Endothelial cell of umbilical vein (primary cell): ENCODE data around the gene RHOB. TPM values are rescaled to one million over a fixed set of nuclear protein-coding genes. Genes with fewer than 3 reads are reported as not detected.

Experiments
- BruUV-seq: library from RNA; stranded (reverse); fragments of 400-500 nt; replicated peaks from 2 replicates; lab custom pipeline; 2021; lab: Mats Ljungman, UMichigan
- CTCF ChIA-PET: fragments of 300-600, 350-600 bp; sonication (Branson Sonifier 250); formaldehyde crosslinking; loops from one replicate; lab custom pipeline; 2021; ENCODE audit warnings: antibody characterized with exemption, inconsistent platforms; lab: Charles Lee
- POLR2A ChIA-PET: fragments of 300-600, 350-600 bp; sonication (Branson Sonifier 250); formaldehyde crosslinking; loops from one replicate; lab custom pipeline; 2021; ENCODE audit warnings: antibody characterized with exemption, inconsistent platforms; lab: Charles Lee
- DNase-seq: peaks from one replicate; pipeline ENCODE4 v3.0.0-alpha.2; 2011; ENCODE audit warnings: low read depth, low spot score
- FAIRE-seq: peaks from 2 replicates; lab custom pipeline; 2011; peaks lifted over from hg19 to GRCh38; lab: Jason Lieb, UNC
- H2AFZ ChIP-seq: 2 replicates; pipeline ENCODE4 v1.6.0; 2012; ENCODE audit warnings: low read depth, low read length, control low read depth, inconsistent platforms
- H3K27ac ChIP-seq: 2 replicates; pipeline ENCODE4 v1.5.1; 2011; ENCODE audit warnings: low read depth, mild to moderate bottlenecking, control low read depth, low read length, moderate library complexity; ENCODE audit not compliant: insufficient read depth
- H3K27me3 ChIP-seq, 2 experiments: 2 replicates each; pipeline versions ENCODE4 v1.6.0 to v1.6.1; 2011; ENCODE audit warnings: low read length in 2 of 2, mixed read lengths in 1 of 2; ENCODE audit not compliant: control insufficient read depth in 2 of 2, insufficient read depth in 2 of 2
- H3K36me3 ChIP-seq, 2 experiments: 2 replicates in 1 of 2; 3 replicates in 1 of 2; pipeline ENCODE4 v1.5.1; 2011; ENCODE audit warnings: low read length in 2 of 2, mild to moderate bottlenecking in 1 of 2, moderate library complexity in 1 of 2; ENCODE audit not compliant: control insufficient read depth in 2 of 2, insufficient read depth in 2 of 2; ENCODE audit errors: extremely low read depth in 1 of 2
- H3K4me1 ChIP-seq: 3 replicates; pipeline ENCODE4 v1.5.1; 2011; ENCODE audit warnings: mild to moderate bottlenecking, low read length; ENCODE audit not compliant: control insufficient read depth, insufficient read depth; ENCODE audit errors: extremely low read depth
- H3K4me2 ChIP-seq: 2 replicates; pipeline ENCODE4 v1.6.1; 2011; ENCODE audit warnings: low read length, control low read depth, mixed read lengths; ENCODE audit not compliant: insufficient read depth
- H3K4me3 ChIP-seq, 3 experiments: fragments of 200-600 bp in 1 of 3; sonication (generic), shearing (Covaris generic) in 1 of 3; replicated peaks in 1 of 3; 2 replicates each; pipeline ENCODE4 v1.5.1; 2011 to 2016; ENCODE audit warnings: control low read depth in 3 of 3, low read length in 3 of 3, mild to moderate bottlenecking in 2 of 3, inconsistent platforms in 1 of 3, low read depth in 1 of 3, moderate library complexity in 1 of 3; ENCODE audit not compliant: insufficient read depth in 1 of 3
- H3K79me2 ChIP-seq: 2 replicates; pipeline ENCODE4 v1.6.0; 2012; ENCODE audit warnings: low read length, inconsistent platforms; ENCODE audit not compliant: control insufficient read depth, insufficient read depth
- H3K9ac ChIP-seq: replicated peaks from 2 replicates; pipeline ENCODE3; 2011; ENCODE audit warnings: low read length, control low read depth; ENCODE audit not compliant: insufficient read depth; ENCODE audit errors: extremely low read depth
- H3K9me1 ChIP-seq: replicated peaks from 3 replicates; pipeline ENCODE4 v1.6.0; 2011; ENCODE audit warnings: mild to moderate bottlenecking, low read length; ENCODE audit not compliant: control insufficient read depth, insufficient read depth; ENCODE audit errors: extremely low read depth
- H3K9me3 ChIP-seq: replicated peaks from 2 replicates; pipeline ENCODE4 v1.5.1; 2012; ENCODE audit warnings: low read length, inconsistent platforms; ENCODE audit not compliant: control insufficient read depth, insufficient read depth
- H4K20me1 ChIP-seq: replicated peaks from 2 replicates; pipeline ENCODE3; 2011; ENCODE audit warnings: mild to moderate bottlenecking, low read length; ENCODE audit not compliant: control insufficient read depth, insufficient read depth; ENCODE audit errors: extremely low read depth
- EZH2 ChIP-seq: IDR thresholded peaks from 2 replicates; pipeline ENCODE4 v1.6.1; 2012; ENCODE audit warnings: borderline replicate concordance, low read depth, mild to moderate bottlenecking, moderate library complexity, low read length, inconsistent platforms; ENCODE audit not compliant: severe bottlenecking
- FOS ChIP-seq: IDR thresholded peaks from 2 replicates; pipeline ENCODE4 v1.6.1; 2011; ENCODE audit warnings: mild to moderate bottlenecking, low read length, moderate library complexity, borderline replicate concordance; ENCODE audit not compliant: insufficient read depth
- GATA2 ChIP-seq: IDR thresholded peaks from 2 replicates; pipeline ENCODE4 v1.7.0; 2011; ENCODE audit warnings: low read depth, mild to moderate bottlenecking, moderate library complexity, mixed read lengths, low read length; ENCODE audit not compliant: insufficient read length, insufficient read depth
- JUN ChIP-seq: IDR thresholded peaks from 2 replicates; pipeline ENCODE4 v1.6.1; 2011; ENCODE audit warnings: borderline replicate concordance, low read depth; ENCODE audit not compliant: insufficient read length, insufficient read depth
- MYC ChIP-seq: IDR thresholded peaks from one replicate; pipeline ENCODE4 v1.6.1; 2011; ENCODE audit warnings: mild to moderate bottlenecking, low read depth, low read length
- POLR2A ChIP-seq: IDR thresholded peaks from 2 replicates; pipeline ENCODE4 v1.6.1; 2012; ENCODE audit warnings: low read depth, mild to moderate bottlenecking, control low read depth, low read length
- POLR2AphosphoS5 ChIP-seq: IDR thresholded peaks from 2 replicates; pipeline ENCODE4 v1.6.1; 2012; ENCODE audit warnings: low read depth, mild to moderate bottlenecking, control low read depth, low read length, moderate library complexity; ENCODE audit not compliant: insufficient read depth
- dilution Hi-C: fragments of 300-500 bp; cut with MboI; formaldehyde crosslinking; loops from one replicate; pipeline ENCODE4 v1.15.0; 2019; ENCODE audit warnings: low sequenced_read_pairs; ENCODE audit not compliant: extremely low pct_ligation_motif_present
- intact Hi-C: fragments of 100-400 bp; cut with micrococcal nuclease; formaldehyde crosslinking; loops from one replicate; pipeline ENCODE4 v1.10.0; 2022
- polyA plus RNA-seq, 4 experiments: library from polyadenylated mRNA; depleted of rRNA in 3 of 4; stranded (reverse) in 3 of 4; unstranded in 1 of 4; fragments of >200 nt; gene quantifications; 2 replicates each; pipeline versions ENCODE4 v1.2.1 to v1.2.3, GENCODE V29; 2011 to 2012; ENCODE audit warnings: missing spikeins in 1 of 4
- total RNA-seq: library from RNA; stranded (reverse); gene quantifications from 2 replicates; pipeline ENCODE4 v1.2.3, GENCODE V29; 2021
- TF ChIP-seq, protein P1 (sequence below), 2 donors: IDR thresholded peaks; 1 replicate in 1 of 2; 2 replicates in 1 of 2; pipeline ENCODE4 v1.5.1; 2011; ENCODE audit warnings: low read length in 2 of 2, mild to moderate bottlenecking in 2 of 2, moderate library complexity in 2 of 2, control low read depth in 1 of 2, inconsistent platforms in 1 of 2, low read depth in 1 of 2; ENCODE audit not compliant: insufficient read depth in 1 of 2; ENCODE audit errors: extremely low read depth in 1 of 2
- TF ChIP-seq, protein P2 (sequence below): IDR thresholded peaks from 2 replicates; pipeline ENCODE4 v1.6.1; 2011; ENCODE audit not compliant: insufficient read depth, insufficient read length

The RHOB gene
- total and polyA plus RNA-seq, 2 donors (not counting 3 experiments of a cell fraction or from before 2014, with no cell fraction given): 830 to 1,101 TPM

DNA sequence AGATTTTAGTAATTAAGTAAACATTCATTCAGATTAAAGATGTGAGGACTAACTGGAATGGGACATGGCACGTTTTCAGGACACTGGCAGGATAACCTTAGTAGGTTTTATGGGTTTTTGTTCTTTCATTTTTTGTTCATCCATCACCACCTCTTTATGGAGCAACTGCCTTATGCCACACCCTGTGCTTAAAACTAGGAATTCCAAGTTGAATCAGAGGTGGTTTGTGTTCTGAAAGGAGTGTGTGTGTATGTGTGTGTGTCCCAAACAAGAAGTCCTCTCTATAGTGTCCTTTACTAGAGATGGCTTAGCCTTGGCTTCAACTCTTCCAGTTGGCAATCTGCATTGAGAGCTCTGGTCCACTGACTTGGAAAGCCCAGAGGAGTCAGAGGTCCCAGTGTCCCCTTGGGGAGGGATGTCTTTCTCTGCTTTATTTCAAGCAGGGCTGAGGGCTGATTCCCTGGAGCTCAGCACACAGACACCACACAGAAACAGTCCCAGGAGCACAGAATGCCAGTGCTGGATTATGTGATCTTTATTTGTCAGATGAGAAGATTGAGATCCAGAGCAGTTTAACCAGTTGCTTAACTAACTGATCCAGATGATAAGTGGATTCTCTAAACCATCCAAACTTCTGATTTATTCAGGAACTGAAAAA, 25.2 kb downstream of the RHOB start:
- H3K27ac ChIP-seq: no peak overlapping the region
- BruUV-seq: no TSS peak
- H3K9me3 ChIP-seq: no peaks in the 10 kb centered on the region
- TF ChIP-seq FOS (no peak), JUN (no peak), POLR2AphosphoS5 (no peak), GATA2 (no peak), POLR2A (no peak), EZH2 (no peak), MYC (no peak)
- TF ChIP-seq, protein P1, sequence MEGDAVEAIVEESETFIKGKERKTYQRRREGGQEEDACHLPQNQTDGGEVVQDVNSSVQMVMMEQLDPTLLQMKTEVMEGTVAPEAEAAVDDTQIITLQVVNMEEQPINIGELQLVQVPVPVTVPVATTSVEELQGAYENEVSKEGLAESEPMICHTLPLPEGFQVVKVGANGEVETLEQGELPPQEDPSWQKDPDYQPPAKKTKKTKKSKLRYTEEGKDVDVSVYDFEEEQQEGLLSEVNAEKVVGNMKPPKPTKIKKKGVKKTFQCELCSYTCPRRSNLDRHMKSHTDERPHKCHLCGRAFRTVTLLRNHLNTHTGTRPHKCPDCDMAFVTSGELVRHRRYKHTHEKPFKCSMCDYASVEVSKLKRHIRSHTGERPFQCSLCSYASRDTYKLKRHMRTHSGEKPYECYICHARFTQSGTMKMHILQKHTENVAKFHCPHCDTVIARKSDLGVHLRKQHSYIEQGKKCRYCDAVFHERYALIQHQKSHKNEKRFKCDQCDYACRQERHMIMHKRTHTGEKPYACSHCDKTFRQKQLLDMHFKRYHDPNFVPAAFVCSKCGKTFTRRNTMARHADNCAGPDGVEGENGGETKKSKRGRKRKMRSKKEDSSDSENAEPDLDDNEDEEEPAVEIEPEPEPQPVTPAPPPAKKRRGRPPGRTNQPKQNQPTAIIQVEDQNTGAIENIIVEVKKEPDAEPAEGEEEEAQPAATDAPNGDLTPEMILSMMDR (IDR thresholded peaks at IDR 0.05; ENCODE audit: extremely low read depth in 1 of 2, insufficient read depth in 1 of 2, low read depth in 1 of 2, low read length in 2 of 2): no peak
- TF ChIP-seq, protein P2, sequence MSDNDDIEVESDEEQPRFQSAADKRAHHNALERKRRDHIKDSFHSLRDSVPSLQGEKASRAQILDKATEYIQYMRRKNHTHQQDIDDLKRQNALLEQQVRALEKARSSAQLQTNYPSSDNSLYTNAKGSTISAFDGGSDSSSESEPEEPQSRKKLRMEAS: no peak
- no peaks in the 10 kb centered on the region for H3K36me3 ChIP-seq
- dilution Hi-C loops (no loop called here), intact Hi-C loops (loop anchor here (2.0 kb wide), 1 partner anchor 43 kb away; no protein-coding TSS in a partner anchor)
- H3K4me2 ChIP-seq: no peak overlapping the region
- no peaks in the 10 kb centered on the region for H3K27me3 ChIP-seq
- no peaks in the 10 kb centered on the region for H3K9me1 ChIP-seq
- DNase-seq (no peak), FAIRE-seq (no peak)
- ChIA-PET CTCF (interaction anchor here (1.2 kb wide), 1 partner anchor 60 kb away, joined by 3 read pairs; no protein-coding TSS in a partner anchor), POLR2A (interaction anchor here (1.2 kb wide), 1 partner anchor 25 kb away, joined by 4 read pairs; the partner anchor contains the start of gene RHOB)
- no peaks in the 10 kb centered on the region for H4K20me1 ChIP-seq
- no peaks in the 10 kb centered on the region for H3K4me1 ChIP-seq
- H3K9ac ChIP-seq: no peak overlapping the region
- H3K79me2 ChIP-seq: no peaks in the 10 kb centered on the region
- H3K4me3 ChIP-seq: no peak overlapping the region
- no peak overlapping the region for H2AFZ ChIP-seq
